ENCODE measurements around the gene B4GALT1. TPM values are rescaled to one million over a fixed set of nuclear protein-coding genes. Genes with fewer than 3 reads are reported as not detected.

B4GALT1 gene
- total RNA-seq, 1 experiment from 2014 or later: 32.0 TPM

- no peak for DNase-seq (ENCODE audit: low spot score)
- Histone ChIP-seq H3K4me3 (ENCODE audit: low read depth, low read length, poor library complexity, severe bottlenecking) (no peak overlapping the region), H3K27ac (ENCODE audit: low read depth, low read length, poor library complexity, severe bottlenecking) (no peak overlapping the region), H3K36me3 (ENCODE audit: insufficient read depth, low read length, poor library complexity, severe bottlenecking) (peaks cover 78% of the 10 kb centered on the region), H3K27me3 (replicated peaks; ENCODE audit: insufficient read depth, low read depth, low read length, poor library complexity) (no peaks in the 10 kb centered on the region), H3K4me1 (ENCODE audit: insufficient read depth, low read length, poor library complexity, severe bottlenecking) (no peaks in the 10 kb centered on the region), H3K9me3 (ENCODE audit: low read depth, low read length, poor library complexity, severe bottlenecking) (no peaks in the 10 kb centered on the region)
- intact Hi-C loops (cut with micrococcal nuclease; ENCODE audit: unreplicated experiment): no loop called here
- ChIA-PET POLR2A (ENCODE audit: low non-redundant PET) (no interaction called here), CTCF (no interaction called here)
- TF ChIP-seq CTCF (conservative IDR thresholded peaks at IDR 0.05; ENCODE audit: low read depth, low read length) (no peak), EZH2 (IDR thresholded peaks at IDR 0.05; ENCODE audit: borderline replicate concordance, low read depth, low read length, poor library complexity, severe bottlenecking) (no peak)
- no TSS peak for BruUV-seq (replicated peaks)
Measured at GRCh38 chr9:33065157-33066076, 101.7 kb downstream of the B4GALT1 start.

Other genes with a start within 250 kb of the B4GALT1 start
- 48.5 and 51.6 TPM in 2 replicates for gene APTX, start 165.7 kb downstream of the B4GALT1 start, total RNA-seq (2021)
- 296 and 373 TPM in 2 replicates for gene DNAJA1, start 142.1 kb downstream of the B4GALT1 start, total RNA-seq (2021)
- gene SMU1, start 90.7 kb downstream of the B4GALT1 start, total RNA-seq (2021): 30.6 and 31.2 TPM in 2 replicates
- not detected in 2 replicates for gene SPINK4, start 72.8 kb upstream of the B4GALT1 start, total RNA-seq (2021)
- gene BAG1, start 97.4 kb upstream of the B4GALT1 start, total RNA-seq (2021): 48.4 and 52.7 TPM in 2 replicates
- 74.4 and 74.6 TPM in 2 replicates for gene CHMP5, start 97.7 kb upstream of the B4GALT1 start, total RNA-seq (2021)
- gene NFX1, start 123.2 kb upstream of the B4GALT1 start, total RNA-seq (2021): 36.3 and 40.0 TPM in 2 replicates
- not detected in 2 replicates for gene AQP7, start 235.2 kb upstream of the B4GALT1 start, total RNA-seq (2021)